Measurements from ENCODE around the gene HNRNPL.
"Not testable (repeated sequence)": the region's sequence is repeated elsewhere in the genome, so short reads cannot be mapped to it uniquely, and the experiment has no call there.

DNA sequence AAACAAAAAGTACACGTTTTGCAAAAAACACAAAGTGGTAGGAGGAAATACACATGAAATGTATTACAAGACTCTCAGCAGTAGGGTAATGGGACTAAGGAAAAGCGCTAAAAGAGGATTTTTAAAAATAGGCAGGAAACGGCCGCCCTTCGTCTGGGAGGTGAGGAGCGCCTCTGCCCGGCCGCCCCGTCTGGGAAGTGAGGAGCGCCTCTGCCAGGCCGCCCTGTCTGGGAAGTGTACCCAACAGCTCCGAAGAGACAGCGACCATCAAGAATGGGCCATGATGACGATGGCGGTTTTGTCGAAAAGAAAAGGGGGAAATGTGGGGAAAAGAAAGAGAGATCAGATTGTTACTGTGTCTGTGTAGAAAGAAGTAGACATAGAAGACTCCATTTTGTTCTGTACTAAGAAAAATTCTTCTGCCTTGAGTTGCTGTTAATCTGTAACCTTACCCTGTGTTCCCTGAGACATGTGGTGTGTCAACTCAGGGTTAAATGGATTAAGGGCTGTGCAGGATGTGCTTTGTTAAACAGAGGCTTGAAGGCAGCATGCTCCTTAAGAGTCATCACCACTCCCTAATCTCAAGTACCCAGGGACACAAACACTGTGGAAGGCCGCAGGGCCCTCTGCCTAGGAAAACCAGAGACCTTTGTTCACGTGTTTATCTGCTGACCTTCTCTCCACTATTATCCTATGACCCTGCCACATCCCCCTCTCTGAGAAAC, 42.2 kb downstream of the HNRNPL start:
- TF ChIP-seq, protein P1, sequence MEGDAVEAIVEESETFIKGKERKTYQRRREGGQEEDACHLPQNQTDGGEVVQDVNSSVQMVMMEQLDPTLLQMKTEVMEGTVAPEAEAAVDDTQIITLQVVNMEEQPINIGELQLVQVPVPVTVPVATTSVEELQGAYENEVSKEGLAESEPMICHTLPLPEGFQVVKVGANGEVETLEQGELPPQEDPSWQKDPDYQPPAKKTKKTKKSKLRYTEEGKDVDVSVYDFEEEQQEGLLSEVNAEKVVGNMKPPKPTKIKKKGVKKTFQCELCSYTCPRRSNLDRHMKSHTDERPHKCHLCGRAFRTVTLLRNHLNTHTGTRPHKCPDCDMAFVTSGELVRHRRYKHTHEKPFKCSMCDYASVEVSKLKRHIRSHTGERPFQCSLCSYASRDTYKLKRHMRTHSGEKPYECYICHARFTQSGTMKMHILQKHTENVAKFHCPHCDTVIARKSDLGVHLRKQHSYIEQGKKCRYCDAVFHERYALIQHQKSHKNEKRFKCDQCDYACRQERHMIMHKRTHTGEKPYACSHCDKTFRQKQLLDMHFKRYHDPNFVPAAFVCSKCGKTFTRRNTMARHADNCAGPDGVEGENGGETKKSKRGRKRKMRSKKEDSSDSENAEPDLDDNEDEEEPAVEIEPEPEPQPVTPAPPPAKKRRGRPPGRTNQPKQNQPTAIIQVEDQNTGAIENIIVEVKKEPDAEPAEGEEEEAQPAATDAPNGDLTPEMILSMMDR (conservative IDR thresholded peaks at IDR 0.05), result not testable (repeated sequence)
- TF ChIP-seq EZH2 (IDR thresholded peaks at IDR 0.05; ENCODE audit: low read depth), result not testable (repeated sequence)

Measured in PC-9 (cell line).